CD4-positive, CD25-positive, alpha-beta regulatory T cell (primary cell): ENCODE results near the gene MPDZ. TPM values are rescaled to one million over a fixed set of nuclear protein-coding genes. Genes with fewer than 3 reads are reported as not detected.

ENCODE experiments used
- ATAC-seq, 2 donors: fragments of 150-1000 bp; cut with Tn5 transposase; one replicate each; pipeline ENCODE4 v1.10.0; 2021; ENCODE audit warnings: low read depth in 2 of 2, moderate number of reproducible peaks in 2 of 2, moderate library complexity in 1 of 2
- DNase-seq, 3 donors: peaks; one replicate each; pipeline versions ENCODE4 v3.0.0 to v3.0.0-alpha.2; 2012 to 2022; ENCODE audit warnings: mixed read lengths in 1 of 3
- H3K27ac ChIP-seq: one replicate; pipeline ENCODE4 v1.7.0; 2013; ENCODE audit warnings: mild to moderate bottlenecking, low read length; ENCODE audit not compliant: insufficient read depth, poor library complexity, severe bottlenecking
- H3K27me3 ChIP-seq: one replicate; pipeline ENCODE4 v1.7.0; 2013; ENCODE audit warnings: low read length; ENCODE audit not compliant: control insufficient read depth, insufficient read depth
- H3K36me3 ChIP-seq: one replicate; pipeline ENCODE4 v1.7.0; 2013; ENCODE audit warnings: mild to moderate bottlenecking, low read length, moderate library complexity; ENCODE audit not compliant: control insufficient read depth, insufficient read depth
- H3K4me1 ChIP-seq: 2 replicates; pipeline ENCODE4 v1.7.0; 2013; ENCODE audit warnings: mild to moderate bottlenecking, low read length; ENCODE audit not compliant: insufficient read depth, control insufficient read depth, poor library complexity, severe bottlenecking
- H3K4me3 ChIP-seq: one replicate; pipeline ENCODE4 v1.7.0; 2013; ENCODE audit warnings: low read depth, mild to moderate bottlenecking, low read length, moderate library complexity
- H3K9me3 ChIP-seq, 2 experiments: 1 replicate in 1 of 2; 2 replicates in 1 of 2; pipeline ENCODE4 v1.7.0; 2013; ENCODE audit warnings: low read length in 2 of 2, mild to moderate bottlenecking in 1 of 2, moderate library complexity in 1 of 2; ENCODE audit not compliant: control insufficient read depth in 2 of 2
- H3K27ac Mint-ChIP-seq, 3 donors: one replicate each; pipeline ENCODE4 v1.8.0; 2020 to 2022; ENCODE audit warnings: mild to moderate bottlenecking in 3 of 3, mixed read lengths in 3 of 3, moderate library complexity in 2 of 3
- H3K27me3 Mint-ChIP-seq: one replicate; pipeline ENCODE4 v1.8.0; 2022; ENCODE audit warnings: mild to moderate bottlenecking, mixed read lengths
- H3K36me3 Mint-ChIP-seq: one replicate; pipeline ENCODE4 v1.8.0; 2020; ENCODE audit warnings: mixed read lengths
- H3K4me1 Mint-ChIP-seq, 4 donors: one replicate each; pipeline ENCODE4 v1.8.0; 2020 to 2022; ENCODE audit warnings: mixed read lengths in 4 of 4, mild to moderate bottlenecking in 1 of 4
- H3K4me3 Mint-ChIP-seq, 4 donors: one replicate each; pipeline ENCODE4 v1.8.0; 2020 to 2022; ENCODE audit warnings: mild to moderate bottlenecking in 4 of 4, mixed read lengths in 4 of 4, moderate library complexity in 3 of 4
- H3K9me3 Mint-ChIP-seq, 7 donors: one replicate each; pipeline ENCODE4 v1.8.0; 2020 to 2022; ENCODE audit warnings: mixed read lengths in 7 of 7, mild to moderate bottlenecking in 3 of 7, moderate library complexity in 2 of 7
- polyA plus RNA-seq, 4 donors: library from polyadenylated mRNA; unstranded; fragments of 300-500 nt; fragmentation: Illumina TruSeq; gene quantifications; one replicate each; pipeline ENCODE4 v1.2.3, GENCODE V29; 2021
- total RNA-seq: library from RNA; stranded (reverse); gene quantifications from one replicate; pipeline ENCODE4 v1.2.3, GENCODE V29; 2022

MPDZ gene
- total and polyA plus RNA-seq, 5 donors from 2014 or later, result 0.32 TPM; not detected in 4

DNA sequence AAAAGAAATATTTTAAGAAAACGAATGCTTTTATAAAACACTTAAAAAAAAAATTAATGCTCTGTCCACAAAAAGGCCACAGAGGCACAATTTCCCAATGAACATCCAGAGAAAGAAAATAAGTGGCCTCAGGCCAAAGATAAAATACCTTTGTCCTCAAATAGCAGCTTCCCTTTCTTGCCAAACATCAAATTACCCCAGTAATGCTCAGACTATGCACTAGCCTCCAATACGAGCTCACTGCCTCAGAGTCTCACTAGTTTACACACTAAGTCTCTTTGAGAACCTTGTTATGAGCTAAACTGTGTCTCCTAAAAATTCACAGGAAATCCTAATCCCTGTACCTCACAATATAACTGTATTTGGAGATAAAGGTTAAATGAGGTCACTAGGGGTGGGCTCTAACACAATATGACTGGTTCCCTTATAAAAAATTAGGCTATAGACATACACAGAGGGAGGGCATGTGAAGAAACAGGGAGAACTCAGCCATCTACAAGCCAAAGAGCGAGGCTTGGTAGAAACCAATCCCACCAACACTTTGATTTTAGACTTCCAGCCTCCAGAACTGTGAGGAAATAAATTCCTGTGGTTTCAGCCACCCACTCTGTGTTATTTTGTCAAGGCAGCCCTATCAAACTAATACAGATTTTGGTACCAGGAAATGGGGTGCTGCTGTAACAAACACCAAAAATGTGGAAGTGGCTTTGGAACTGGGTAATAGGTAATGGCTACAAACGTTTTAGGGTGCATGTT is 4.4 kb downstream of the MPDZ start:
- Histone ChIP-seq H3K4me3 (no peak overlapping the region), H3K36me3 (no peaks in the 10 kb centered on the region), H3K27ac (no peak overlapping the region), H3K27me3 (no peaks in the 10 kb centered on the region), H3K9me3 (peaks cover 0 to 4% of the 10 kb centered on the region in 2 experiments), H3K4me1 (no peaks in the 10 kb centered on the region)
- DNase-seq (no peak), ATAC-seq (no peak)
- Mint-ChIP-seq H3K27me3 (no peaks in the 10 kb centered on the region), H3K36me3 (no peaks in the 10 kb centered on the region), H3K4me3 (no peak overlapping the region), H3K4me1 (no peaks in the 10 kb centered on the region), H3K9me3 (peaks cover 0 to 14% (median 6%) of the 10 kb centered on the region in 7 donors), H3K27ac (no peak overlapping the region)

GRCh38 chr9:13270734-13271133 is 8.8 kb downstream of the MPDZ start:
- Histone ChIP-seq H3K27ac (no peak overlapping the region), H3K27me3 (no peaks in the 10 kb centered on the region), H3K9me3 (peaks cover 0 to 4% of the 10 kb centered on the region in 2 experiments), H3K4me3 (no peak overlapping the region), H3K36me3 (no peaks in the 10 kb centered on the region), H3K4me1 (no peaks in the 10 kb centered on the region)
- DNase-seq (no peak), ATAC-seq (no peak)
- Mint-ChIP-seq H3K4me1 (no peaks in the 10 kb centered on the region), H3K36me3 (no peaks in the 10 kb centered on the region), H3K4me3 (no peak overlapping the region), H3K9me3 (peaks cover 0 to 15% (median 6%) of the 10 kb centered on the region in 7 donors), H3K27me3 (no peaks in the 10 kb centered on the region), H3K27ac (no peak overlapping the region)

DNA sequence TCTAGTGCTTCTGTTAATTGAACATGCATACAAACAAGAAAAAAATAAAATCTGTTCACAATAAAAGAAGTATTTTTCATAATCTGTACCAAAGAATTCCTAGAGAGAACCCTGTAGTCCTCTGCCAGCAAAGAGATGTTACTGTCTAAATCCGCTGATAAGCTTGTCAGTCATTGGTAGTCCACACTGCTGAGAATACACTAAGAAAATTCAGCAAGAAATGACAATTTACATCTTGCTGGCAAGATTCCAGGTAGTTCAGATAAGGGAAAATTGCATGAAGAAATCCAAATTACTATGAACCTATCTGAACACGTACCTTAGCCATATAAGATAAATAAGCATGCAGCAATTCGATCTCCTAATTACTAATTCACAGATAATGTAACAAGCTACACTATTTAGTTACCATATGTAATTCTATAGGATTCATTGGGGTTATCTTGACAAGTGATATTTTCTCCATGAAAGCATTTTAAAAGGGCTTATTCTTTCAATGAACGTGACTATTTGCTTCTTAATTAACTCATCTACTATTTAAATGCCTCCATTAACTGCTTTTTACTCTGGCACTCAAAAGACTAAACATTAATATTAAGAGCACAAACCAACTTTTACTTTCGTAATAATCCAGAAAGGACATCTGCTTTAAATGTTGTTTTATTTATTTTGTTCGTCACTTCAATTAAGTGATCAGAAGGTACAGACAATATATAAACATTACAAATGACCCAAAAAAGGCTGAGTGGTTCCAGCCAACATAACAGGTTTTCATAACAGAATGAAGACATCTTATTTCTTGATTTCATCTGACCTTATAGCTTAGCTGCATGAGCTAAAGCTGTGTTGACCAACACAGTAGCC is 9.7 kb downstream of the MPDZ start:
- no peak overlapping the region for H3K4me3 Mint-ChIP-seq
- H3K4me1 Mint-ChIP-seq, result no peaks in the 10 kb centered on the region
- H3K36me3 Mint-ChIP-seq, result no peaks in the 10 kb centered on the region
- Histone ChIP-seq H3K9me3 (peaks cover 0 to 4% of the 10 kb centered on the region in 2 experiments), H3K4me3 (no peak overlapping the region), H3K36me3 (no peaks in the 10 kb centered on the region), H3K27me3 (no peaks in the 10 kb centered on the region), H3K27ac (no peak overlapping the region), H3K4me1 (no peaks in the 10 kb centered on the region)
- ATAC-seq (no peak), DNase-seq (no peak)
- no peaks in the 10 kb centered on the region for H3K27me3 Mint-ChIP-seq
- H3K9me3 Mint-ChIP-seq, result peaks cover 0 to 15% (median 3%) of the 10 kb centered on the region in 7 donors
- no peak overlapping the region for H3K27ac Mint-ChIP-seq

GRCh38 chr9:13268469-13268868 is 11.0 kb downstream of the MPDZ start:
- peaks cover 0 to 15% (median 3%) of the 10 kb centered on the region in 7 donors for H3K9me3 Mint-ChIP-seq

GRCh38 chr9:13267743-13268142 is 11.7 kb downstream of the MPDZ start:
- H3K4me3 Mint-ChIP-seq, result no peak overlapping the region
- H3K27me3 ChIP-seq, result no peaks in the 10 kb centered on the region
- ATAC-seq, result no peak
- H3K27me3 Mint-ChIP-seq, result no peaks in the 10 kb centered on the region
- H3K27ac Mint-ChIP-seq, result no peak overlapping the region
- peaks cover 0 to 1% of the 10 kb centered on the region in 2 experiments for H3K9me3 ChIP-seq
- H3K36me3 Mint-ChIP-seq, result no peaks in the 10 kb centered on the region
- H3K27ac ChIP-seq, result no peak overlapping the region
- H3K4me3 ChIP-seq, result no peak overlapping the region
- no peak for DNase-seq
- H3K4me1 ChIP-seq, result no peaks in the 10 kb centered on the region
- H3K36me3 ChIP-seq, result no peaks in the 10 kb centered on the region
- no peaks in the 10 kb centered on the region for H3K4me1 Mint-ChIP-seq
- peaks cover 0 to 15% (median 3%) of the 10 kb centered on the region in 7 donors for H3K9me3 Mint-ChIP-seq

More at GRCh38 chr9:13268469-13268868, 11.0 kb downstream of the MPDZ start:
- no peaks in the 10 kb centered on the region for H3K36me3 Mint-ChIP-seq
- H3K27me3 Mint-ChIP-seq, result no peaks in the 10 kb centered on the region
- H3K27ac Mint-ChIP-seq, result no peak overlapping the region
- H3K27ac ChIP-seq, result no peak overlapping the region
- peaks cover 0 to 4% of the 10 kb centered on the region in 2 experiments for H3K9me3 ChIP-seq
- DNase-seq, result no peak
- no peaks in the 10 kb centered on the region for H3K4me1 ChIP-seq
- no peak for ATAC-seq
- no peaks in the 10 kb centered on the region for H3K4me1 Mint-ChIP-seq
- H3K36me3 ChIP-seq, result no peaks in the 10 kb centered on the region
- H3K27me3 ChIP-seq, result no peaks in the 10 kb centered on the region
- H3K4me3 ChIP-seq, result no peak overlapping the region
- H3K4me3 Mint-ChIP-seq, result no peak overlapping the region

DNA sequence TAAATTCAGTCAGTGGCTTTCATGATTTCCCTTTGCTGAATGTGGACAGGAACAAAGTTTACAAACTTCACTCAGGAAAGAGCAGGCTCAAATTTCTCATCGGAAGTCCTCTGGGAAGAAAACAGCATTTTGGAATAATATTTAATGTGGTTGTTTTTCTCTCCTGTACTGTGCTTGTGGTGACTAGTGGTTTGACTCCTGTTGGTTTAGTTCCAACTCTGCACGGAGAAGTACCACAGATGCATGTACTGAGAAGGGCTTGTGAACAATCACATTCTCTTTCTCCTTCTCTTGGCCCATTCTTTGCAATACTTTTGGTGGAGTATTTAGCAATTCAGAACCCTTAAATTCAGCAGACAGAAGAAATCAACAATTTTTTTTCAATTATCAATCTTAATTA is 13.3 kb downstream of the MPDZ start:
- peaks cover 0 to 2% (median 0%) of the 10 kb centered on the region in 4 donors for H3K4me1 Mint-ChIP-seq
- H3K27ac Mint-ChIP-seq, result no peak overlapping the region
- Histone ChIP-seq H3K36me3 (no peaks in the 10 kb centered on the region), H3K9me3 (no peaks in the 10 kb centered on the region), H3K27ac (no peak overlapping the region), H3K27me3 (no peaks in the 10 kb centered on the region), H3K4me1 (no peaks in the 10 kb centered on the region), H3K4me3 (no peak overlapping the region)
- no peak overlapping the region for H3K4me3 Mint-ChIP-seq
- H3K36me3 Mint-ChIP-seq, result no peaks in the 10 kb centered on the region
- peaks cover 0 to 10% (median 5%) of the 10 kb centered on the region in 7 donors for H3K9me3 Mint-ChIP-seq
- DNase-seq, result no peak
- H3K27me3 Mint-ChIP-seq, result no peaks in the 10 kb centered on the region
- no peak for ATAC-seq

GRCh38 chr9:13264788-13265187 is 14.7 kb downstream of the MPDZ start:
- H3K9me3 ChIP-seq, result no peaks in the 10 kb centered on the region
- no peaks in the 10 kb centered on the region for H3K27me3 ChIP-seq
- DNase-seq (no peak), ATAC-seq (no peak)
- H3K9me3 Mint-ChIP-seq, result peaks cover 0 to 11% (median 2%) of the 10 kb centered on the region in 7 donors
- H3K36me3 ChIP-seq, result no peaks in the 10 kb centered on the region
- no peaks in the 10 kb centered on the region for H3K4me1 ChIP-seq
- H3K27me3 Mint-ChIP-seq, result no peaks in the 10 kb centered on the region
- peaks cover 0 to 6% (median 0%) of the 10 kb centered on the region in 4 donors for H3K4me1 Mint-ChIP-seq
- H3K27ac ChIP-seq, result no peak overlapping the region
- no peak overlapping the region for H3K27ac Mint-ChIP-seq
- no peaks in the 10 kb centered on the region for H3K36me3 Mint-ChIP-seq
- H3K4me3 ChIP-seq, result no peak overlapping the region
- no peak overlapping the region for H3K4me3 Mint-ChIP-seq
